ENCODE measurements around the gene PLD4. TPM values are rescaled to one million over a fixed set of nuclear protein-coding genes. Genes with fewer than 3 reads are reported as not detected.

The PLD4 gene
- total RNA-seq, 6 experiments from 2014 or later: 0.05 to 0.18 (median 0.11) TPM

DNA sequence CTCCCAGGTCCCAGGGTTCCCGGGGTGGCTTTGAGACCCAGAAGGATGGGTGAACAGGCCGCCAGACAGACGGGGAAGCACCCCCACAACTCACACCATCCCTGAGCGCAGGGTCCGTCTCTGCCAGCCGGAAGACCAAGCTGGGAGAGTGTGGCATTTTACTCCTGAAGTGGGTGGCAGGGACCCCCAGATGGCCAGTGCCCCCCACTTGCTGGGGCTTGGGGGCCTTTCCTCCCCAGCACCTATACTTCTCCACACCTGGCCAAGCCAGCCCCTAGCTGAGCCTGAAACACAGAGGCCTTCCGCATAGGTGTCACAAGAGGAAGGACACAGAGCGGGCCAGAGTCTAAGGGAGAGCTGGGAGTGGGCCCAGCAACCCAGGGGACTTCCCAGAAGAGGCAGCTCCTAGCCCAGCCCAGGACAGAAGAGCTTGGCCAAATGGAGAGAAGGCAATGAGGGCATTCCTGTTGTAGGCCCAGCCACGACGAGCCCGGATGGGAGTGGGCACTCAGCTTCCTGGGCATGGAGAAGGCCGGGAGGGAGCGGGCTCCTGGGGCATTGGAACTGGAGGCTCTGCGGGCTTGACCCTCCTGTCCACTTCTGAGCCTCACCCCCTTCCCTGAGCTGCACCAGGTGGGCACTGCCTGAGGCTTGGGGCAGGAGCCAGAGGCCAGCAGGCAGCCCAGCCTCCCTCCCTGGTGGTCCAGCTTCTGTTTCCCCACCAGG, 50.1 kb downstream of the PLD4 start:
- peaks cover 49% of the 10 kb centered on the region for H3K4me1 Mint-ChIP-seq (ENCODE audit: low read depth)
- TF ChIP-seq CTCF (IDR thresholded peaks at IDR 0.05): no peak
- peak overlapping the region; percentile 57 for H3K4me3 Mint-ChIP-seq

DNA sequence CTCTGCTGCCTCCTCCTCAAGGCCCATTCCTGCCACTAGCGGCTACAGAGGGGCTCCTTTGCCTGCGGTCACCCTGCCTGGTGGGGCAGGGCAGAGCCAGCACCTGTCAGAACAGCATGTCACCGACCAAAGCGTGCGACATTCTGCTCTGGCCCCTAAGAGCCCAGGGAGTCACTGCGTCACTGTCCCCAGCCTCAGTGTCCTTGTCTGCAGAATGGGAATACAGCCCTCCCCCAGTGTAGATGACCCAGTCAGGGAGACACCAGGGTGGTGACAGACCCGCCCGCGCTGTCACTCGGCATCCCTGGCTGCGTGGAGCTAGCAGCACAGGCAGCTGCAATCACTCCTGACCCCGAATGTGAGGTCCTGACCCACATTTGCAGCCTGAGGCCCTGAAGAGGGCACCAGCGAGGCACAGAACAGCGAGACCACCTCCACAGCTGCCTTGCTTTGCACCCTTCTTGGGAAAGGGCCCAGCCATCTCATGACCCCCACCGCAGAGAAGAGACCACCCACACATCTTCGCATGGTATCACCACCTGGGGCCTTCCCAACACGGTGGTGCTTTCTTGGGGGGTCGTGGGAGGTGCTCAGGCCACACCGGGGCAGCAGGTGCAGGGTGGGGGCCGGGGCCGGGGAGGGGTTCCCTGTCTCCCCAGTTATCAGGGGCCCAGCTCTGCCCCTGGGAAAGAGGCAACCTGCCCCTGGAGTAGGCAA, 51.0 kb downstream of the PLD4 start:
- Mint-ChIP-seq H3K4me1 (ENCODE audit: low read depth) (peaks cover 48% of the 10 kb centered on the region), H3K27ac (no peak overlapping the region)
- DNase-seq: no peak

More for the DNA sequence above, 50.1 kb downstream of the PLD4 start:
- DNase-seq: no peak
- no peaks in the 10 kb centered on the region for H3K27me3 Mint-ChIP-seq (ENCODE audit: insufficient read depth)
- H3K27ac Mint-ChIP-seq: peak overlapping the region; percentile 87
- no peaks in the 10 kb centered on the region for H3K36me3 Mint-ChIP-seq (ENCODE audit: low read depth)
- H3K9me3 Mint-ChIP-seq: no peaks in the 10 kb centered on the region

DNA sequence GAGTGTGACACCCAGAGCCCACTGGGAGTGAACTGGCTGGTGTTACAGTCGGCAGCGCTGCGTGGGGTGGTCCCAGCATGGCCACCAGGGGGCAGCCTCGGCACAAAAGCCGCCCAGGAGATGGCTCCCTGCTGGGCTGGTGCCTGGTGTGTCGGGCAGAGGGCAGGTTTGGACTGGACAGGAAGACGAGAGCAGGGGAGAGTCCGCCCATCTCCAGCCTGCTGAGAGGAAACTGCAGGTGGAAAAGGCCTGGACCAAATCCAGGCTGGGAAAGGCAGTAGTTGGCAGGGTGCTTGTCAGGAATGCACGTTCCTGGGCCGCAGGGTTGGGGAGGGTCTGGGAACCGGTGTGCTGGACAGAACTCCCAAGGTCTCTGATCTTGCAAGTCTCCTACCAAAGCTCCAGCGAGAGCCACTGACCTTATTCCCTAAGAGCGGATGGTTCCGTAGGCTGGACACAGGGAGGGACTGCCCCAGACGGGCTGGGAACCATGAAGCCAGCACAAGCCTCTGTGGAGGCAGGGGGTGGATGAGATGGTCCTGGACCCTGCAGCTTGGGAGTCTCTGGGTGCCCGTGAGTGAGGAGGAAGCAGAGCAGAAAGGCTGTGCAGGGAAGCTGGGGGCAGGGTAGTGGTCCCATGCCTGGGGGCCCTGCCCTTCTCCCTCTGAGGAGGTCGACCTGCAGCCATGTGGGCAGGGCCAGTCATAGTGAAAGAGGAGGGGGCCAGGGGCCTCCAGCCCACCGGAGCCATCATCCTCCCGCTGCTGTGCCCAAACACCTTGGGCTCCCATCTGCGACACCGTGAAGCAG, 51.7 kb downstream of the PLD4 start:
- no peaks in the 10 kb centered on the region for H3K36me3 Mint-ChIP-seq (ENCODE audit: low read depth)
- no peaks in the 10 kb centered on the region for H3K9me3 Mint-ChIP-seq
- H3K4me3 Mint-ChIP-seq: peak overlapping the region; percentile 47
- DNase-seq: peak; percentile 71
- H3K4me1 Mint-ChIP-seq (ENCODE audit: low read depth): peaks cover 41% of the 10 kb centered on the region
- no peak overlapping the region for H3K27ac Mint-ChIP-seq
- H3K27me3 Mint-ChIP-seq (ENCODE audit: insufficient read depth): no peaks in the 10 kb centered on the region; the same call in 1 of the 2 replicates
- TF ChIP-seq CTCF (IDR thresholded peaks at IDR 0.05): peak; percentile 99

More for the DNA sequence above, 51.0 kb downstream of the PLD4 start:
- TF ChIP-seq CTCF (IDR thresholded peaks at IDR 0.05): no peak
- Mint-ChIP-seq H3K27me3 (ENCODE audit: insufficient read depth) (no peaks in the 10 kb centered on the region; the same call in 1 of the 2 replicates), H3K9me3 (no peaks in the 10 kb centered on the region), H3K4me3 (no peak overlapping the region; the same call in 1 of the 2 replicates), H3K36me3 (ENCODE audit: low read depth) (no peaks in the 10 kb centered on the region)

DNA sequence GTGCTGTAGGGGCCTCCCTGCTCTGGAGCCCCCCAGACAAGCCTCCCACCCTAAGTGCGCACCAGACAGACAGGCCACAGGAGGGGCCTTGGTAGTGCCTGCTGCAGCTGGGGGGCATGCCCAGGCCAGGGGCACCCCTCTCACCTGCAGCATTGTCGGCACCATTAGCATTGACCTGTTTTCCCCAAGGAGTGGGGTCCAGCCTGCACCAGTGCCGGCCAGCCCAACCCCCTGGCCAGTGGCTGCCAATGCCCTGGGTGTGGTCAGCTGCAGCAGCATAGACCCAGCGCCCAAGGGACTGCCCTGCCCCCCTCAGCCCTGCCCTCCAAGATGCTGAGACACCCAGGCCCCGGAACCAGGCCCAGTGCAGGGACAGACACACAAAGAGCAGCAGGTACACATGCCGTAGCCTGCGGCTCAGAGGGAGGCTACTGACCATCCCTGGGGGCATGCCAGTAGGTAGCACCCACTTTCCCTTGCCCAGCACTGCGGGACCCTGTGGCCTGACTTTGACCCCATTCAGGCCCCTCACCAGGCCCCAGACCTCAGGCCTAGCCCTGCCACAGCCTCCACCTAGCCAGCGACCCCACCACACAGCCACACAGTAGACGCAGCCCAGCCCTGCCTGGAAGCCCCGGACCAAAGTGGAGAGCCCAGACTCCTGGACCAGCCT, 52.5 kb downstream of the PLD4 start:
- H3K27me3 Mint-ChIP-seq (ENCODE audit: insufficient read depth): no peaks in the 10 kb centered on the region; the same call in 1 of the 2 replicates
- peak overlapping the region; percentile 92 for H3K4me3 Mint-ChIP-seq
- no peaks in the 10 kb centered on the region for H3K36me3 Mint-ChIP-seq (ENCODE audit: low read depth)
- H3K27ac Mint-ChIP-seq: no peak overlapping the region
- no peaks in the 10 kb centered on the region for H3K9me3 Mint-ChIP-seq
- no peak for TF ChIP-seq CTCF (IDR thresholded peaks at IDR 0.05)
- peaks cover 34% of the 10 kb centered on the region for H3K4me1 Mint-ChIP-seq (ENCODE audit: low read depth)
- DNase-seq: no peak
